Hematopoietic multipotent progenitor cell treated with erythropoietin and hydrocortisone succinate and interleukin-3 and kit ligand, for 15 days (in vitro differentiated cells): ENCODE data around the gene SPANXA2.
"Not testable (repeated sequence)": the region's sequence is repeated elsewhere in the genome, so short reads cannot be mapped to it uniquely, and the experiment has no call there.

ENCODE experiments used
- DNase-seq: peaks from one replicate; pipeline ENCODE4 v3.0.0-alpha.2; 2015; ENCODE audit warnings: low spot score

Gene SPANXA2, protein sequence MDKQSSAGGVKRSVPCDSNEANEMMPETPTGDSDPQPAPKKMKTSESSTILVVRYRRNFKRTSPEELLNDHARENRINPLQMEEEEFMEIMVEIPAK

DNA sequence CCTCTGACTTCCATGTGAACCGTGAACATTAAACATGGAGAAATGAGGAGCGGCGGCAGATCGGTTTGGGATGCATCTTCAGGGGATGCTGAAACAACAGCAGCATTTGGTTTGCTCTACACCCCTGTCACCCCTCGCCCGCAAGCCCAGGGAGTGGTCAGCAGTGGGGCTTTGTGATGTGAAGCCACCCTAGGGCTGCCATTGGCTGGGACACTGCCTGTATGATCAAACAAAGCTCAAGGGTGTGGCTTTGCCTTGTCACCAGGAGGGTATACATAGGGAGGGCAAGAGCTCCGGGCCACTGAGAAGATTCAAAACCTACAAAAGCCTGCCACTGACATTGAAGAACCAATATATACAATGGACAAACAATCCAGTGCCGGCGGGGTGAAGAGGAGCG lies at the start of gene SPANXA2:
Gene SPANXA2, plus strand, starts transcription at position 301 of the 400 bp plus-strand sequence. Its CDS starts 60 bp downstream, at position 361.
- DNase-seq, result not testable (repeated sequence)

GRCh38 chrX:141542551-141542950 lies 47.0 kb upstream of the SPANXA2 start:
- not testable (repeated sequence) for DNase-seq

- DNase-seq, result not testable (repeated sequence)
Measured at GRCh38 chrX:141584638-141585037, 4.9 kb upstream of the SPANXA2 start, which contains the start of gene SPANXA1. Gene SPANXA1, minus strand, starts transcription at chrX:141584738. Its CDS starts 60 bp downstream, at chrX:141584678.

DNA sequence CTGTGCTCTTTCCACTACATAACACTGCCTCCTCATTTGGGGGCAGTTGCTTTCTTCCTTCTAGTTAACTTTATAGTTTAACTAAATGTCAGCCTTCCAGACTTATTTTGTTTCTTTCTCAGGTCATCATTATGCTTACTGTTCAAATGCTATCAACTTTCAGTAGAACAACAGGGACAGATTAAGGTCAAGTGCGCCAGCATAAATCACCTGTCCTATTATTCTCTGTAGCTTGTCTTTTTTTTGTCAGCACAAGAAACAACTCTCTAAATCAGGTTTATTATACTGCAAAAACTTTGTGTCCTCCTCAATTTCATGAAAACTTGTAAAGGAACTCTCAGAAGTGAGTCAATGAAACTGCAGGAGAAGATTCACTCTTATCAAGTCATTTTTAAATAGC lies 19.6 kb downstream of the SPANXA2 start:
- DNase-seq, result no peak

DNA sequence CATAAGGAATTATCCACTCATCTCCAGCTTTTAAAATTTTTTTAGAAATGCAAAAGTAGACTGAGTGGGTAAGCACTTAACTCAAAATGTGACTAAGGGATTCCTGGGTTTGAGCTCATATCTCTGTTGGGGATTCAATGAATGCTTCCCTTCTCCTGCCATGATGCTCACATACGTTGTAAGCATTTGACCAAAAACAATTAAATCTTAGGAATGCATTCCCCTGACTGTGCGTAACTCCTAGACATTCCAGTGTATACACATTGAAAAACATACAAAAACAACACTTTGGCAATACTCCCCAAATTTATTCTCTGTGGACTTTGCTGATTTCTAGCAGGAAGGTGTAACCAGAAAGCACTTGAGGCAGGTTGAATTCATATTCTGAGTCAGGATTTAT lies 29.8 kb downstream of the SPANXA2 start:
- DNase-seq, result no peak

GRCh38 chrX:141632124-141632523 lies 42.6 kb downstream of the SPANXA2 start:
- DNase-seq, result no peak

GRCh38 chrX:141638550-141638949 lies 49.0 kb downstream of the SPANXA2 start:
- no peak for DNase-seq
